CD4-positive, alpha-beta T cell (primary cell): ENCODE data around the gene ALPG. TPM values are rescaled to one million over a fixed set of nuclear protein-coding genes. Genes with fewer than 3 reads are reported as not detected.
A peak's percentile ranks its signal among the peaks of the same experiment; 100 is the strongest.
"Not testable (repeated sequence)": the region's sequence is repeated elsewhere in the genome, so short reads cannot be mapped to it uniquely, and the experiment has no call there.

Experiments
- ATAC-seq: fragments of 200-7000 bp; cut with Tn5 transposase; one replicate; pipeline ENCODE4 v1.10.0; 2022; ENCODE audit warnings: mild to moderate bottlenecking; ENCODE audit not compliant: poor library complexity
- CTCF ChIA-PET: fragments of 350-600 bp; sonication (Branson Sonifier 250); formaldehyde crosslinking; loops from one replicate; lab custom pipeline; 2021; ENCODE audit warnings: antibody characterized with exemption, inconsistent platforms; lab: Charles Lee
- POLR2A ChIA-PET: fragments of 350-600 bp; sonication (Branson Sonifier 250); formaldehyde crosslinking; loops from one replicate; lab custom pipeline; 2021; ENCODE audit warnings: antibody characterized with exemption, inconsistent platforms; lab: Charles Lee
- DNase-seq, 14 experiments: peaks; one replicate each; pipeline ENCODE4 v3.0.0-alpha.2; 2013 to 2020; ENCODE audit warnings: mixed read lengths in 2 of 14
- H3K27ac ChIP-seq, 2 donors: one replicate each; pipeline versions ENCODE4 v1.5.1 to v1.7.0; 2013; ENCODE audit warnings: low read length in 2 of 2, low read depth in 1 of 2, mild to moderate bottlenecking in 1 of 2
- H3K27me3 ChIP-seq, 2 experiments: 1 replicate in 1 of 2; 2 replicates in 1 of 2; pipeline versions ENCODE4 v1.6.1 to v1.7.0; 2013; ENCODE audit warnings: low read length in 2 of 2, control low read depth in 1 of 2, mild to moderate bottlenecking in 1 of 2, moderate library complexity in 1 of 2; ENCODE audit not compliant: insufficient read depth in 2 of 2, control insufficient read depth in 1 of 2
- H3K36me3 ChIP-seq: one replicate; pipeline ENCODE4 v1.6.1; 2013; ENCODE audit warnings: low read length, control low read depth; ENCODE audit not compliant: insufficient read depth
- H3K4me1 ChIP-seq: one replicate; pipeline ENCODE4 v1.6.1; 2013; ENCODE audit warnings: low read length, control low read depth; ENCODE audit not compliant: insufficient read depth
- H3K4me3 ChIP-seq: one replicate; pipeline ENCODE4 v1.5.1; 2013; ENCODE audit warnings: mild to moderate bottlenecking, low read length, moderate library complexity
- H3K9me3 ChIP-seq, 2 experiments: 1 replicate in 1 of 2; 2 replicates in 1 of 2; pipeline versions ENCODE4 v1.6.1 to v1.7.0; 2013; ENCODE audit warnings: low read length in 2 of 2, mild to moderate bottlenecking in 2 of 2, control low read depth in 1 of 2, moderate library complexity in 1 of 2; ENCODE audit not compliant: control insufficient read depth in 1 of 2, insufficient read depth in 1 of 2
- H3K27ac Mint-ChIP-seq: one replicate; pipeline ENCODE4 v1.8.0; 2020; ENCODE audit warnings: mixed read lengths
- H3K27me3 Mint-ChIP-seq: one replicate; pipeline ENCODE4 v1.8.0; 2021; ENCODE audit warnings: mixed read lengths
- H3K36me3 Mint-ChIP-seq: one replicate; pipeline ENCODE4 v1.8.0; 2021; ENCODE audit warnings: low read depth, mixed read lengths
- H3K4me1 Mint-ChIP-seq: one replicate; pipeline ENCODE4 v1.8.0; 2021; ENCODE audit warnings: low read depth, mixed read lengths
- H3K4me3 Mint-ChIP-seq: one replicate; pipeline ENCODE4 v1.8.0; 2020; ENCODE audit warnings: mild to moderate bottlenecking, mixed read lengths
- H3K9me3 Mint-ChIP-seq: one replicate; pipeline ENCODE4 v1.8.0; 2020; ENCODE audit warnings: mixed read lengths
- CTCF ChIP-seq: fragments of 200-600 bp; IDR thresholded peaks from one replicate; pipeline ENCODE4 v1.8.0; 2022; ENCODE audit warnings: antibody characterized with exemption, mild to moderate bottlenecking
- intact Hi-C, 2 experiments: fragments of 100-400 bp; cut with DNase I in 1 of 2; cut with micrococcal nuclease in 1 of 2; formaldehyde crosslinking; loops; one replicate each; pipeline versions ENCODE4 v1.15.1 to v1.9.0; 2023 to 2025; cut with DNase I, micrococcal nuclease
- total RNA-seq, 174 experiments: library from RNA in 2 of 174; stranded (reverse) in 2 of 174; gene quantifications; one replicate each; pipeline ENCODE4 v1.2.3 and lab custom pipeline; 2021 to 2026

The ALPG gene
- total RNA-seq, 2 experiments from 2014 or later = not detected

DNA sequence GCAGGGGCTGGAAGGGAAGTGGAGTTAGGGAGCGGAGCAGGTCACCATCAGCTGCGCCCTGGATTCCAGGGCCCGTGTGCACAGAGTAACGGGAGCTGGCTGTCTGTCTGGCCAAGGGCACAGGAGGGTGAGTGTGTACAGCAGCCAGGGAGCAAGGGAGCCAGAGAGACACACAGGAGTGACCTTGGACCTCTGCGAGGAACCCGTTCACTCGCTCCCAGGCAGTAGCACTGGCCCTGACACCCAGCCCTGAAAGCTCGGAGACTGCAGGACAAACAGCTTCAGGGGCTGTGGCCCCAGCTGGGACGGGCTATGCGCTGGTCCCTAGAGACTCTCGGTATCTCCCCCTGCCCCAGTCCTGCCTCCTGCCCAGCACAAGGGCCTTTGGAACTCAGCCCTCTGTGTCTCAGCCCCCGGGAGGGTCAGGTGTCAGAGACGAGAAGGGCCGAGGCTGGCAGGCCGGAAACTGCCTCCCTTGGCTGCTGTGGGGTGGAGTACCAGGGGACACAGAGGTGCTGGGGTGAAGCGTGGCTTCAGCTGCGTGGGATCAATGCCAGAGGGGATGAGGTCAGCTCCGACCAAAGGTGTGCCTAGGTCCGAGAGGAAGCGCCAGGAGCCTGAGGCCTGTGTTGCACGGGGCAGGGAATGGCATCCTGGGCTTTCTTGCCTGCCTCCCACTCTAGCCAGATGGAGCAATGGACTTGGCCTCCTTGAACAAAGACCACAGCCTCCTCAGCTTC is 37.2 kb downstream of the ALPG start:
- POLR2A ChIA-PET, DNase-seq, H3K9me3 ChIP-seq, H3K27ac ChIP-seq, H3K9me3 Mint-ChIP-seq, H3K27me3 Mint-ChIP-seq, H3K36me3 ChIP-seq, H3K27ac Mint-ChIP-seq, H3K4me3 ChIP-seq, ATAC-seq, H3K4me1 Mint-ChIP-seq, H3K27me3 ChIP-seq, H3K36me3 Mint-ChIP-seq, H3K4me3 Mint-ChIP-seq: not testable (repeated sequence)
- peaks cover 11% of the 10 kb centered on the region for H3K4me1 ChIP-seq
- CTCF ChIA-PET = interaction anchor here (1.1 kb wide), 1 partner anchor 78 kb away, joined by 3 read pairs; no protein-coding TSS in a partner anchor
- intact Hi-C loops = loop anchor here (5.0 to 10.0 kb wide), 3 partner anchors 109 to 517 kb away; partner anchors contain the start of gene NPPC (in 1 of the 2)

- H3K27me3 ChIP-seq = no peaks in the 10 kb centered on the region
- Mint-ChIP-seq H3K36me3 (no peaks in the 10 kb centered on the region), H3K4me1 (no peaks in the 10 kb centered on the region), H3K27me3 (peaks cover 3% of the 10 kb centered on the region), H3K27ac (no peak overlapping the region), H3K9me3 (no peaks in the 10 kb centered on the region), H3K4me3 (no peak overlapping the region)
- peaks cover 11% of the 10 kb centered on the region for H3K4me1 ChIP-seq
- no peaks in the 10 kb centered on the region for H3K9me3 ChIP-seq
- no peak overlapping the region for H3K27ac ChIP-seq
- intact Hi-C loops = loop anchor here (5.0 to 10.0 kb wide), 3 partner anchors 110 to 517 kb away; partner anchors contain the start of gene NPPC (in 1 of the 2)
- ATAC-seq (peak; percentile 55), DNase-seq (peak; percentile 26 to 77 (median 50))
- peak; percentile 57 for TF ChIP-seq CTCF
- POLR2A ChIA-PET = no interaction called here
- no peak overlapping the region for H3K4me3 ChIP-seq
- no peaks in the 10 kb centered on the region for H3K36me3 ChIP-seq
- CTCF ChIA-PET = interaction anchor here (0.6 to 1.1 kb wide), 2 partner anchors 77 to 694 kb away, joined by 3 read pairs; no protein-coding TSS in a partner anchor
Measured at GRCh38 chr2:232444409-232445148, 37.9 kb downstream of the ALPG start.

DNA sequence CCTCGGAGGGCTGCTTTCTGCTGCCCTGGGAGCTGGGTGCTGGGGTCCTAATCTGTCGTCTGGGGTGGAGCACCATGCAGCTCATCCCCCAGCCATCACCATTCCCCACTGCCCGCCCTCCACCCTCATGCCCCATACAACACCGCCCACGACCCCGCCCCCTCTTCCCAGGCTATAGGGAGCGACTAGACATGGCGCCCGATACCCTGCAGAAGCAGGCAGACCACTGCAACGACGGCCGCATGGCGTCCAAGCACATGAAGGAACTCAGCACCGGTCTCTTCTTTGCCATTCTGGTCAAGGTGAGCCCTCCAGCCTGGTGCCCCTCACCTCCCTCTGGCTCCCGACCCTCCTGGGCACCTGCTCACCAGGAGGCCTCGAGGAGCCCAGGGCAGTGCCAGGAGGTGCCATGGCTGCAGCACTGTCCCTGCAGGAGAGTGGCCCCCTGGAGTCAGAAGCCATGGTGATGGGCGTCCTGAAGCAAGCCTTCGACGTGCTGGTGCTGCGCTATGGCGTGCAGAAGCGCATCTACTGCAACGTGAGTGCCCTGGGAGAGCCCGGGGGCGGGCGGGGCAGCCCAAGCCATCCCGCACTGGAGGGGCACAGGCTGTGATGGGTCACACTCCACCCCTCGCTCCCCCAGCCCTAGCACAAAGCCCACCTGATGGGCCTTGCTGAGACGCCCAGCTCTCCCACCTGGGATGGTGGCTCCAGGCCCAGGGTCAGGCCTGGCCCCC is 38.7 kb downstream of the ALPG start:
- CTCF ChIA-PET = interaction anchor here (0.6 to 1.1 kb wide), 2 partner anchors 76 to 695 kb away, joined by 3 read pairs; no protein-coding TSS in a partner anchor
- H3K27ac Mint-ChIP-seq, H3K36me3 Mint-ChIP-seq, H3K9me3 Mint-ChIP-seq, H3K4me1 Mint-ChIP-seq, H3K4me3 ChIP-seq, H3K9me3 ChIP-seq, H3K4me1 ChIP-seq, H3K27me3 ChIP-seq, ATAC-seq, H3K27me3 Mint-ChIP-seq, H3K36me3 ChIP-seq, DNase-seq, H3K4me3 Mint-ChIP-seq, H3K27ac ChIP-seq, POLR2A ChIA-PET: not testable (repeated sequence)
- intact Hi-C loops = loop anchor here in 1 of 2 experiments (10.0 kb wide), 1 partner anchor 111 kb away; no protein-coding TSS in a partner anchor
